PFSK-1 (cell line): ENCODE data around the gene UBTD1.

Experiments
- FOXP2 ChIP-seq: optimal IDR thresholded peaks from 2 replicates; pipeline ENCODE3; 2011; ENCODE audit warnings: borderline replicate concordance, control low read depth, inconsistent platforms; ENCODE audit not compliant: insufficient read depth; ENCODE audit errors: extremely low read length, extremely low read depth
- POLR2AphosphoS5 ChIP-seq: IDR thresholded peaks from 2 replicates; pipeline ENCODE4 v1.6.1; 2012; ENCODE audit warnings: low read depth, mild to moderate bottlenecking, control low read depth, low read length, moderate library complexity
- REST ChIP-seq, 2 experiments: IDR thresholded peaks; 2 replicates each; pipeline versions ENCODE4 v1.6.1 to v1.8.0; 2011 to 2012; ENCODE audit warnings: low read depth in 2 of 2, low read length in 2 of 2, control low read depth in 1 of 2, inconsistent platforms in 1 of 2, mild to moderate bottlenecking in 1 of 2, moderate library complexity in 1 of 2; ENCODE audit not compliant: insufficient read depth in 1 of 2
- SIN3A ChIP-seq: IDR thresholded peaks from 2 replicates; pipeline ENCODE4 v1.6.1; 2012; ENCODE audit warnings: mild to moderate bottlenecking, low read length, moderate library complexity, borderline replicate concordance; ENCODE audit not compliant: insufficient read depth
- TAF1 ChIP-seq: IDR thresholded peaks from 2 replicates; pipeline ENCODE4 v1.6.1; 2012; ENCODE audit warnings: low read length, control low read depth, borderline replicate concordance; ENCODE audit not compliant: insufficient read depth

GRCh38 chr10:97540669-97541500 is 42.2 kb downstream of the UBTD1 start:
- TF ChIP-seq POLR2AphosphoS5, result no peak
- TF ChIP-seq FOXP2, result no peak
- no peak for TF ChIP-seq REST (IDR thresholded peaks at IDR 0.05; ENCODE audit: insufficient read depth in 1 of 2, low read depth in 2 of 2, low read length in 2 of 2)
- no peak for TF ChIP-seq TAF1
- TF ChIP-seq SIN3A, result no peak
